ENCODE measurements around the gene COX5B.

- TF ChIP-seq POLR2AphosphoS5 (IDR thresholded peaks at IDR 0.05): no peak
- TF ChIP-seq, protein P1, sequence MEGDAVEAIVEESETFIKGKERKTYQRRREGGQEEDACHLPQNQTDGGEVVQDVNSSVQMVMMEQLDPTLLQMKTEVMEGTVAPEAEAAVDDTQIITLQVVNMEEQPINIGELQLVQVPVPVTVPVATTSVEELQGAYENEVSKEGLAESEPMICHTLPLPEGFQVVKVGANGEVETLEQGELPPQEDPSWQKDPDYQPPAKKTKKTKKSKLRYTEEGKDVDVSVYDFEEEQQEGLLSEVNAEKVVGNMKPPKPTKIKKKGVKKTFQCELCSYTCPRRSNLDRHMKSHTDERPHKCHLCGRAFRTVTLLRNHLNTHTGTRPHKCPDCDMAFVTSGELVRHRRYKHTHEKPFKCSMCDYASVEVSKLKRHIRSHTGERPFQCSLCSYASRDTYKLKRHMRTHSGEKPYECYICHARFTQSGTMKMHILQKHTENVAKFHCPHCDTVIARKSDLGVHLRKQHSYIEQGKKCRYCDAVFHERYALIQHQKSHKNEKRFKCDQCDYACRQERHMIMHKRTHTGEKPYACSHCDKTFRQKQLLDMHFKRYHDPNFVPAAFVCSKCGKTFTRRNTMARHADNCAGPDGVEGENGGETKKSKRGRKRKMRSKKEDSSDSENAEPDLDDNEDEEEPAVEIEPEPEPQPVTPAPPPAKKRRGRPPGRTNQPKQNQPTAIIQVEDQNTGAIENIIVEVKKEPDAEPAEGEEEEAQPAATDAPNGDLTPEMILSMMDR (IDR thresholded peaks at IDR 0.05): no peak
- no peak for TF ChIP-seq POLR2A (IDR thresholded peaks at IDR 0.05)
Measured at GRCh38 chr2:97693476-97693875, 47.6 kb downstream of the COX5B start.
